Right lobe of liver (tissue), 6 donors: ENCODE measurements around the gene TMEM217. TPM values are rescaled to one million over a fixed set of nuclear protein-coding genes. Genes with fewer than 3 reads are reported as not detected.

Experiments
- ATAC-seq, 4 donors: fragments of 200-7000 bp; cut with Tn5 transposase; one replicate each; pipeline ENCODE4 v1.9.1; 2020; ENCODE audit warnings: mild to moderate bottlenecking in 4 of 4, moderate library complexity in 4 of 4
- DNase-seq, 3 donors: peaks; one replicate each; pipeline ENCODE4 v3.0.0-alpha.2; 2020
- H3K27ac ChIP-seq, 3 donors: fragments of 200-600 bp; one replicate each; pipeline ENCODE4 v1.8.0; 2022
- H3K27me3 ChIP-seq, 2 donors: fragments of 200-600 bp; one replicate each; pipeline ENCODE4 v1.8.0; 2022
- H3K36me3 ChIP-seq, 4 donors: fragments of 200-600 bp; sonication (generic) in 1 of 4; one replicate each; pipeline versions ENCODE4 v1.5.1 to v1.8.0; 2017 to 2022; ENCODE audit warnings: control low read depth in 1 of 4
- H3K4me1 ChIP-seq, 4 donors: fragments of 200-600 bp; sonication (generic) in 1 of 4; one replicate each; pipeline versions ENCODE4 v1.5.1 to v1.8.0; 2017 to 2022; ENCODE audit warnings: control low read depth in 1 of 4
- H3K4me3 ChIP-seq, 3 donors: fragments of 200-600 bp; one replicate each; pipeline ENCODE4 v1.8.0; 2022
- H3K9me3 ChIP-seq, 4 donors: fragments of 200-600 bp; sonication (generic) in 1 of 4; one replicate each; pipeline versions ENCODE4 v1.5.1 to v1.8.0; 2017 to 2022; ENCODE audit warnings: control low read depth in 1 of 4
- CTCF ChIP-seq, 4 donors: fragments of 200-600 bp in 3 of 4; fragments of 450-650 bp in 1 of 4; IDR thresholded peaks; one replicate each; pipeline versions ENCODE4 v1.5.1 to v1.8.0; 2016 to 2022; ENCODE audit warnings: antibody characterized with exemption in 4 of 4, mild to moderate bottlenecking in 2 of 4
- POLR2A ChIP-seq: fragments of 450-650 bp; IDR thresholded peaks from one replicate; pipeline ENCODE4 v1.6.1; 2017; ENCODE audit warnings: antibody characterized with exemption, mild to moderate bottlenecking
- WGBS: methylation state at CpG from one replicate; pipeline ENCODE4 v1.1.6; 2018; ENCODE audit warnings: low coverage, low lambda C conversion rate; ENCODE audit not compliant: insufficient coverage; ENCODE audit errors: missing lambda C conversion rate; 5-methylcytosine and 5-hydroxymethylcytosine counted together
- intact Hi-C, 2 donors: fragments of 100-400 bp; cut with DNase I; formaldehyde crosslinking; loops; one replicate each; pipeline versions ENCODE4 v1.11.2 to v1.14.1; 2022
- total RNA-seq, 6 experiments: library from RNA; depleted of rRNA in 2 of 6; stranded (reverse); fragments of >200 nt in 2 of 6; fragmentation: NEBNext Ultra II Directional in 3 of 6; extraction: Animal tissue kit (Norgen Biotek cat#: 25700) in 3 of 6; gene quantifications; one replicate each; pipeline versions ENCODE4 v1.1.0 to v1.2.4, GENCODE V29; 2016 to 2023
- donor health status: DM: no; HTN: yes; CAD: no.
- donor health status: DM: no; HTN: no; CAD: no.
- donor health status: DM: no; HTN: no; CAD: no.
- donor health status: DM: no; HTN: yes; CAD: no.
- donor health status: DM: no; HTN: yes; CAD: no.

Gene TMEM217
- total RNA-seq, 6 experiments from 2014 or later = 0.15 to 5.2 (median 0.92) TPM; not detected in 1

- intact Hi-C loops = no loop called here
- WGBS = 41% methylated on average over 2 of the region's 3 CpGs
- H3K27me3 ChIP-seq = no peaks in the 10 kb centered on the region
- peak; percentile 82 to 94 (median 91) for ATAC-seq
- no peaks in the 10 kb centered on the region for H3K9me3 ChIP-seq
- H3K4me1 ChIP-seq = peaks cover 0 to 46% (median 18%) of the 10 kb centered on the region in 4 donors
- peak overlapping the region in 2 of 3 donors; percentile 18 to 85 for H3K27ac ChIP-seq
- TF ChIP-seq CTCF (IDR thresholded peaks at IDR 0.05) (no peak), POLR2A (no peak)
- no peak overlapping the region for H3K4me3 ChIP-seq
- peak; percentile 65 to 94 (median 92) for DNase-seq
- H3K36me3 ChIP-seq = peaks cover 0 to 33% (median under 1%) of the 10 kb centered on the region in 4 donors
Measured at GRCh38 chr6:37283671-37284151, 25.8 kb upstream of the TMEM217 start.

GRCh38 chr6:37283268-37283667 lies 25.3 kb upstream of the TMEM217 start:
- H3K4me3 ChIP-seq = no peak overlapping the region
- H3K36me3 ChIP-seq = peaks cover 0 to 33% (median under 1%) of the 10 kb centered on the region in 4 donors
- no peak for TF ChIP-seq POLR2A
- TF ChIP-seq CTCF (IDR thresholded peaks at IDR 0.05) = no peak
- intact Hi-C loops = no loop called here
- ATAC-seq = no peak
- peaks cover 0 to 51% (median 20%) of the 10 kb centered on the region in 4 donors for H3K4me1 ChIP-seq
- peak overlapping the region in 2 of 3 donors; percentile 18 to 85 for H3K27ac ChIP-seq
- H3K27me3 ChIP-seq = no peaks in the 10 kb centered on the region
- no peaks in the 10 kb centered on the region for H3K9me3 ChIP-seq
- no peak for DNase-seq
- 56% methylated on average over 3 of the region's 3 CpGs for WGBS

- no peak for ATAC-seq
- Histone ChIP-seq H3K27ac (no peak overlapping the region), H3K9me3 (no peaks in the 10 kb centered on the region), H3K36me3 (peaks cover 0 to 33% (median under 1%) of the 10 kb centered on the region in 4 donors), H3K4me1 (peaks cover 0 to 60% (median 23%) of the 10 kb centered on the region in 4 donors), H3K4me3 (no peak overlapping the region), H3K27me3 (no peaks in the 10 kb centered on the region)
- intact Hi-C loops = no loop called here
- DNase-seq = no peak
- TF ChIP-seq CTCF (IDR thresholded peaks at IDR 0.05) (no peak), POLR2A (no peak)
- no CpG with 5 or more reads among the region's 2 CpGs for WGBS
Measured at GRCh38 chr6:37282371-37282770, 24.4 kb upstream of the TMEM217 start.

GRCh38 chr6:37280162-37280887 lies 22.4 kb upstream of the TMEM217 start:
- peak overlapping the region; percentile 31 to 90 (median 61) for H3K27ac ChIP-seq
- H3K27me3 ChIP-seq = no peaks in the 10 kb centered on the region
- TF ChIP-seq POLR2A = no peak
- TF ChIP-seq CTCF (IDR thresholded peaks at IDR 0.05) = no peak
- DNase-seq (no peak), ATAC-seq (no peak)
- peaks cover 0 to 28% (median under 1%) of the 10 kb centered on the region in 4 donors for H3K36me3 ChIP-seq
- H3K4me1 ChIP-seq = peaks cover 0 to 76% (median 30%) of the 10 kb centered on the region in 4 donors
- no peak overlapping the region for H3K4me3 ChIP-seq
- intact Hi-C loops = no loop called here
- no peaks in the 10 kb centered on the region for H3K9me3 ChIP-seq
- WGBS = 55% methylated on average over 5 of the region's 8 CpGs
